Choroid plexus epithelial cell (primary cell): Measurements from ENCODE around the gene CLDN16.

ENCODE experiments used
- DNase-seq: peaks from one replicate; pipeline ENCODE4 v3.0.0-alpha.2; 2010; ENCODE audit warnings: low read depth
- H3K4me3 ChIP-seq: 2 replicates; pipeline ENCODE4 v1.5.1; 2011; ENCODE audit warnings: low read depth, mild to moderate bottlenecking, control low read depth, low read length, moderate library complexity
- CTCF ChIP-seq: conservative IDR thresholded peaks from 2 replicates; pipeline ENCODE4 v1.5.1; 2011; ENCODE audit warnings: low read depth, mild to moderate bottlenecking, control low read depth, inconsistent platforms, low read length, moderate library complexity

CLDN16 gene

GRCh38 chr3:190444006-190444405 lies 56.0 kb downstream of the CLDN16 start:
- TF ChIP-seq CTCF: no peak
- no peak overlapping the region for H3K4me3 ChIP-seq
- DNase-seq: peak; percentile 8

- DNase-seq: peak; percentile 51
- no peak overlapping the region for H3K4me3 ChIP-seq
- TF ChIP-seq CTCF: no peak
Measured at GRCh38 chr3:190444576-190445145, 56.7 kb downstream of the CLDN16 start.

- no peak overlapping the region for H3K4me3 ChIP-seq
- DNase-seq: peak; percentile 17
- TF ChIP-seq CTCF: no peak
Measured at GRCh38 chr3:190446573-190447279, 58.8 kb downstream of the CLDN16 start.

- TF ChIP-seq CTCF: no peak
- no peak overlapping the region for H3K4me3 ChIP-seq
- DNase-seq: no peak
Measured at GRCh38 chr3:190448256-190448655, 60.3 kb downstream of the CLDN16 start.

- DNase-seq: no peak
- no peak for TF ChIP-seq CTCF
- H3K4me3 ChIP-seq: no peak within 1 kb of the TSS
Measured at GRCh38 chr3:190449801-190450200, 61.8 kb downstream of the CLDN16 start, which contains the start of gene TMEM207. TMEM207 (minus strand) TSS chr3:190449901; CDS start chr3:190449809, 92 bp downstream.

- no peak for DNase-seq
- no peak for TF ChIP-seq CTCF
- no peak overlapping the region for H3K4me3 ChIP-seq
Measured at GRCh38 chr3:190455828-190456227, 67.9 kb downstream of the CLDN16 start.

- no peak for TF ChIP-seq CTCF
- no peak overlapping the region for H3K4me3 ChIP-seq
- DNase-seq: no peak
Measured at GRCh38 chr3:190456770-190457169, 68.8 kb downstream of the CLDN16 start.
